ENCODE measurements around the gene RTEL1. TPM values are rescaled to one million over a fixed set of nuclear protein-coding genes. Genes with fewer than 3 reads are reported as not detected.

Gene RTEL1
- total RNA-seq, 1 experiment from 2014 or later = 26.1 TPM

DNA sequence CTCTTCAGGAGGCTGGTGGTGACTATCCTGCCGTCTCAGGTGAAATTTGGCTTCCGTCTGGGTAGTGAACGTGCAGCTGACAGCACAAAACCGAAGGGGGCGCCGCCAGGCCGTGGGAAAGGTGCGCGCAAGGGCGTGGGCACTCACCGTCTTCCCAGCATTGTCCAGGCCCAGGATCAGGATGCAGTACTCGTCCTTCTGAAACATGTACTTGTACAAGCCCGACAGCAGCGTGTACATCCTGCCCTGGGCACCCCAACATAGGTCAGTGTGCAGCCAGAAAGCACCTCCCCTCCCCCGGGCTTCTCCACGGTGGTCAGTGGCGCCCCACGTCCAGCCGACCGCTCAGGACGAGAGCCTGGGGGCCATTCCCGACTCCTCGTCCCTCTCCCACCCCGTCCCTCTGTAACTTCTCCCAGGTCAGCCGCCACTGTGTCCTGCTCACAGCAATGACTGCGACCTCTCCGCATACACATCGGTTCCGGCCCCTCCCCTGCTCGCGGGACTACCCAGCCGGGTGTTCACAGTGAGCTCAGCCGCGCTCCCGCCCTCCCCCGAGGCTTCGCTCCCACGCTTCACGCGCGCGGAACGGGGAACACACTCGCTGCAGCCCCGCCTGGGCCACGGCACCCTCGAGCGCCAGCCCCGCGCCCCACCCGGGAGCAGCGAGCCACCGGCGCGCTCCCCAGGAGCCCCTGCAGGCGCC lies 48.9 kb downstream of the RTEL1 start:
- Histone ChIP-seq H3K27ac (ENCODE audit: low read length) (peak overlapping the region; percentile 91), H3K27me3 (ENCODE audit: control insufficient read depth, insufficient read depth, low read length) (no peaks in the 10 kb centered on the region), H3K9me3 (ENCODE audit: control insufficient read depth, insufficient read depth, low read depth, low read length) (no peaks in the 10 kb centered on the region), H3K36me3 (ENCODE audit: control insufficient read depth, insufficient read depth, low read length) (peaks cover 12% of the 10 kb centered on the region; the same call in 1 of the 2 replicates), H3K4me3 (ENCODE audit: low read depth in 2 of 2, low read length in 2 of 2) (peak overlapping the region; percentile 76 to 90), H3K4me1 (ENCODE audit: control insufficient read depth, insufficient read depth, low read length) (peaks cover 28% of the 10 kb centered on the region)
- in situ Hi-C loops (cut with HindIII; ENCODE audit: low pct_unique_long_range_greater_than_20kb, low sequenced_read_pairs) (no loop called here), intact Hi-C loops (cut with micrococcal nuclease; ENCODE audit: unreplicated experiment) (no loop called here)
- TF ChIP-seq CTCF (IDR thresholded peaks at IDR 0.05) (no peak; the same call in 1 of the 2 replicates), SIN3A (IDR thresholded peaks at IDR 0.05; ENCODE audit: borderline replicate concordance, insufficient read depth, low read depth, low read length) (0 out of 2 replicates have a peak, but pooled peaks have one; percentile 19)
- ATAC-seq = peak; percentile 57
- DNase-seq (ENCODE audit: low read depth, low spot score) = no peak
- BruUV-seq (replicated peaks) = no TSS peak
- ChIA-PET POLR2A (no interaction called here), CTCF (interaction anchor here (0.8 kb wide), 1 partner anchor 128 kb away, joined by 3 read pairs; no protein-coding TSS in a partner anchor)

DNA sequence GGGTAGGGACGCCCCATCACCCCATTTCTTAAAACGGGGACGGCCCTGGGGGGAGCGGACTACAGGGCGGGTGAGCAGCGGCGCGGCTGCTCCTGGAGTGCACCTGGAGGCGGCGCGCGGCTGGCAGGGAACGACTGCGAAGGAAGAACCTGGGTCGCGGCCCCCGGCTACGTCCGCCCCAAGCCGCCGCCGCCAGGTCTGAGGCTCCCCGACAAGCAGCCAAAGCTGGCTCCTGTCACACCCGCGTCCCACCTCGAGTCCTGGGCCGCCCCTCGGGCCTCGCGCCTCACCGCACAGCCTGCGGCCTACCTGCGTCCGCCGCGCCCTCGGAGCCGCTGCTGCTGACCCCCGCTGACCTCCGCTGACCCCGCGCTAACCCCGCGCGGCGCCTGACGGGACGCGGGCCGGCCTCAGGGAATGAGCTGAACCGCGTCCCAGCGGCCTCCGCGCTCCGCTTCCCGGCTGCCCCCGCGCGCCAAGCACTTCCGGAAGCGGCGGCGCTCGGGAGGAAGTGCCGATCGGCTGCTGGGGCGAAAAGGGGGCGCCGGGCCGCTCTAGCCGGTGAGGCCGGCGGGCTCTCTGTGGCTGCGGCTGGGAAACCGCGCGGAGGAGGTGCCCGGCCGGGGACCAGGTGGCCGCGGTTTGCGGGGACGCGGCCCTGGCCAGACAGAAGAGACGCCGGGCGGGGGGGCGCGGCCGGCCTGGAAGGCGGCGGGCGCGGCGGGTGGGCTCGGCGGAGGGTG lies 49.6 kb downstream of the RTEL1 start, which contains the start of the genes ARFRP1 and ZGPAT:
ARFRP1 (minus strand) TSS at position 419 of the 743 bp plus-strand sequence. CDS start 885 bp downstream, outside the sequence.
ZGPAT (plus strand) TSS at position 482 of the 743 bp plus-strand sequence. CDS start 542 bp downstream, outside the sequence.
- TF ChIP-seq CTCF (IDR thresholded peaks at IDR 0.05) = no peak
- TF ChIP-seq SIN3A (IDR thresholded peaks at IDR 0.05; ENCODE audit: borderline replicate concordance, insufficient read depth, low read depth, low read length) = peak; percentile 66; the same call in 1 of the 2 replicates
- peak; percentile 64; the same call in 1 of the 2 replicates for TF ChIP-seq POLR2AphosphoS5 (IDR thresholded peaks at IDR 0.05; ENCODE audit: low read depth, low read length)
- peak; percentile 33; the same call in 1 of the 2 replicates for TF ChIP-seq TCF7L2 (IDR thresholded peaks at IDR 0.05; ENCODE audit: low read depth, low read length)
- Histone ChIP-seq H3K36me3 (ENCODE audit: control insufficient read depth, insufficient read depth, low read length) (peaks cover 14% of the 10 kb centered on the region; the same call in 1 of the 2 replicates), H3K27me3 (ENCODE audit: control insufficient read depth, insufficient read depth, low read length) (no peaks in the 10 kb centered on the region), H3K9me3 (ENCODE audit: control insufficient read depth, insufficient read depth, low read depth, low read length) (no peaks in the 10 kb centered on the region), H3K27ac (ENCODE audit: low read length) (peak within 1 kb of the TSS; percentile 91), H3K4me3 (ENCODE audit: low read depth in 2 of 2, low read length in 2 of 2) (peak within 1 kb of the TSS; percentile 76 to 90), H3K4me1 (ENCODE audit: control insufficient read depth, insufficient read depth, low read length) (peaks cover 21% of the 10 kb centered on the region)
- in situ Hi-C loops (cut with HindIII; ENCODE audit: low pct_unique_long_range_greater_than_20kb, low sequenced_read_pairs) = no loop called here
- DNase-seq (ENCODE audit: low read depth, low spot score) (no peak), ATAC-seq (peak; percentile 92)
- POLR2A ChIA-PET = interaction anchor here (0.6 kb wide), 1 partner anchor 189 kb away, joined by 3 read pairs; no protein-coding TSS in a partner anchor
- BruUV-seq (replicated peaks) = no TSS peak
- CTCF ChIA-PET = interaction anchor here (0.7 to 0.8 kb wide), 2 partner anchors 127 to 158 kb away, joined by 3 to 5 read pairs; partner anchors contain the start of gene TPD52L2
- intact Hi-C loops (cut with micrococcal nuclease; ENCODE audit: unreplicated experiment) = no loop called here

Data from Panc1 (cell line).